ENCODE data around the gene GOLGA6C.
A peak's percentile ranks its signal among the peaks of the same experiment; 100 is the strongest.
"Not testable (repeated sequence)": the region's sequence is repeated elsewhere in the genome, so short reads cannot be mapped to it uniquely, and the experiment has no call there.

Gene GOLGA6C

GRCh38 chr15:75259873-75260272 is 1.7 kb downstream of the GOLGA6C start:
- DNase-seq: not testable (repeated sequence)

- DNase-seq: not testable (repeated sequence)
Observed at GRCh38 chr15:75273751-75274359, 15.7 kb downstream of the GOLGA6C start.

GRCh38 chr15:75274509-75275107 is 16.5 kb downstream of the GOLGA6C start:
- peak; percentile 59 for DNase-seq

- not testable (repeated sequence) for DNase-seq
Observed at GRCh38 chr15:75275617-75276016, 17.5 kb downstream of the GOLGA6C start.

- DNase-seq: not testable (repeated sequence)
Observed at GRCh38 chr15:75278497-75278896, 20.4 kb downstream of the GOLGA6C start.

GRCh38 chr15:75282572-75282971 is 24.4 kb downstream of the GOLGA6C start, which contains the start of gene GOLGA6D:
Gene GOLGA6D, plus strand, starts transcription at chr15:75282835. Its CDS starts 41 bp downstream, at chr15:75282876.
- peak; percentile 9 for DNase-seq

GRCh38 chr15:75284152-75284551 is 26.0 kb downstream of the GOLGA6C start:
- DNase-seq: not testable (repeated sequence)

GRCh38 chr15:75293660-75294059 is 35.5 kb downstream of the GOLGA6C start:
- DNase-seq: not testable (repeated sequence)

- DNase-seq: not testable (repeated sequence)
Observed at GRCh38 chr15:75298541-75299310, 40.6 kb downstream of the GOLGA6C start.

GRCh38 chr15:75299311-75299688 is 41.2 kb downstream of the GOLGA6C start:
- peak; percentile 65 for DNase-seq

GRCh38 chr15:75300026-75300425 is 41.9 kb downstream of the GOLGA6C start:
- DNase-seq: not testable (repeated sequence)

- no peak for DNase-seq
Observed at GRCh38 chr15:75302318-75302717, 44.2 kb downstream of the GOLGA6C start.

GRCh38 chr15:75302753-75303152 is 44.6 kb downstream of the GOLGA6C start:
- DNase-seq: not testable (repeated sequence)

- no peak for DNase-seq
Observed at GRCh38 chr15:75306188-75306587, 48.1 kb downstream of the GOLGA6C start.

GRCh38 chr15:75307778-75308390 is 49.8 kb downstream of the GOLGA6C start:
- no peak for DNase-seq

- DNase-seq: no peak
Observed at GRCh38 chr15:75309711-75310110, 51.6 kb downstream of the GOLGA6C start.

- DNase-seq: not testable (repeated sequence)
Observed at GRCh38 chr15:75312548-75312947, 54.4 kb downstream of the GOLGA6C start.

GRCh38 chr15:75313116-75313845 is 55.1 kb downstream of the GOLGA6C start:
- DNase-seq: no peak

GRCh38 chr15:75314552-75315290 is 56.6 kb downstream of the GOLGA6C start:
- DNase-seq: no peak

GRCh38 chr15:75319231-75319897 is 61.2 kb downstream of the GOLGA6C start:
- not testable (repeated sequence) for DNase-seq
